Esophagus squamous epithelium (tissue), 4 donors: ENCODE measurements around the gene TTC17.

Experiments
- POLR2A ChIP-seq, 4 donors: fragments of 450-650 bp; IDR thresholded peaks; one replicate each; pipeline ENCODE4 v1.6.1; 2017; ENCODE audit warnings: antibody characterized with exemption in 4 of 4, mild to moderate bottlenecking in 4 of 4, moderate library complexity in 3 of 4
- TF ChIP-seq, protein P1 (sequence below), 6 experiments: fragments of 450-650 bp in 4 of 6; fragments of 200-600 bp in 2 of 6; sonication (generic) in 2 of 6; IDR thresholded peaks; one replicate each; pipeline ENCODE4 v1.5.1; 2016 to 2019; ENCODE audit warnings: antibody characterized with exemption in 6 of 6, mild to moderate bottlenecking in 4 of 6, moderate library complexity in 4 of 6

DNA sequence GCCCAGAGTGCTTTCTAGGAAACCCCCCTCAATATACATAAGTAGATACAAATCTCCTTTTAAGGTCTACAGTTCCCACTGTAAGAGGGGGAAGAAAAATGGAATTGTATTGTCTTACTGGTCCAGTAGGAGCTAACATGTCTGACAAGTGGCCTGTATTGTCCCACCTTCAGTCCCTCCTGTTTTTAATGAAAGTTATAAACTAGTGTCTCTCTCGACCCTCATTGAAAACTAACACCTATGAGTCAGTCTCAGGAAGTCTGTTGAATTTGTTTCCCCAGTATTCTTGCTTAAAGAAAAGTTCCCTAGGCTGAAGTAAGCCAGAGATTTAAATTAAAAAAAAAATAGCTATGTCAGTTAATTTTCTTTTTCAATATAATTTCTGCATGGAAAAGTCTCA lies 69.3 kb downstream of the TTC17 start:
- TF ChIP-seq, protein P1, sequence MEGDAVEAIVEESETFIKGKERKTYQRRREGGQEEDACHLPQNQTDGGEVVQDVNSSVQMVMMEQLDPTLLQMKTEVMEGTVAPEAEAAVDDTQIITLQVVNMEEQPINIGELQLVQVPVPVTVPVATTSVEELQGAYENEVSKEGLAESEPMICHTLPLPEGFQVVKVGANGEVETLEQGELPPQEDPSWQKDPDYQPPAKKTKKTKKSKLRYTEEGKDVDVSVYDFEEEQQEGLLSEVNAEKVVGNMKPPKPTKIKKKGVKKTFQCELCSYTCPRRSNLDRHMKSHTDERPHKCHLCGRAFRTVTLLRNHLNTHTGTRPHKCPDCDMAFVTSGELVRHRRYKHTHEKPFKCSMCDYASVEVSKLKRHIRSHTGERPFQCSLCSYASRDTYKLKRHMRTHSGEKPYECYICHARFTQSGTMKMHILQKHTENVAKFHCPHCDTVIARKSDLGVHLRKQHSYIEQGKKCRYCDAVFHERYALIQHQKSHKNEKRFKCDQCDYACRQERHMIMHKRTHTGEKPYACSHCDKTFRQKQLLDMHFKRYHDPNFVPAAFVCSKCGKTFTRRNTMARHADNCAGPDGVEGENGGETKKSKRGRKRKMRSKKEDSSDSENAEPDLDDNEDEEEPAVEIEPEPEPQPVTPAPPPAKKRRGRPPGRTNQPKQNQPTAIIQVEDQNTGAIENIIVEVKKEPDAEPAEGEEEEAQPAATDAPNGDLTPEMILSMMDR (IDR thresholded peaks at IDR 0.05) = no peak
- no peak for TF ChIP-seq POLR2A (IDR thresholded peaks at IDR 0.05)
